HG02798 (cell line): ENCODE results near the gene ABCC8.

ENCODE experiments used
- ATAC-seq: cut with Tn5 transposase; IDR thresholded peaks from one replicate; pipeline ENCODE4 v1.9.1; 2021; ENCODE audit warnings: mild to moderate bottlenecking; ENCODE audit not compliant: unreplicated experiment, poor library complexity

ABCC8 gene

DNA sequence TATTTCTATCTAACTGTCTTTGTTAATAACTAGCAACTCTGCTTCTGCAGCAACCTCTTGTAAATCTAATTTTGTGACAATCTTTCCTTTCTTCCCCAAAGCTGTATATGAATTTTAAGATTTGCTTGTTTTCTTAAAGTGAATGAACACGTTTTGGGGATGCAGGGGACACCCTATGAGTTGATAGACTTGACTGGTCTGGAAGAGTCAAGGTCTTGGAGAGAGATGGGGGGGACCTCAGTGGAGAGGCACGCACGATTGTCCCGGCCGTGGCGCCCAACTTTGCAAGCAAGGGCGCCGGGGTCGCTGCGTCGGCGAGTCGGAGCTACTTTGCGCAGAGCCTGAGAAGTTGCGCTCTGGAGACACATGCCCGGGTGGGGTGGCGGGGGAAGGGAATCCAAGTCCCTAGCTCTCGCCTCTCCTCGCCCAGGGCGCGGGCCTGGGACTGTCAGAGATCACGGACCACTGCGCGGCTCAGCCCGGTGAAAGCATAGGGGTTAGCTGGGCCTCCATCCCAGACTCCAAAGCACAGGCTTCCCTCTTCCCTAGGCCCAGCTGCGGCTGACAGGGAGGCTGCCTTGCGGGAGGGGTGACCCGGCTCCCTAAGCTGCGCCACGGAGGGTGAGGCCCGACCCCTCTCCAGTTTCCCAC is 854 bp downstream of the ABCC8 start:
- ATAC-seq = no peak

DNA sequence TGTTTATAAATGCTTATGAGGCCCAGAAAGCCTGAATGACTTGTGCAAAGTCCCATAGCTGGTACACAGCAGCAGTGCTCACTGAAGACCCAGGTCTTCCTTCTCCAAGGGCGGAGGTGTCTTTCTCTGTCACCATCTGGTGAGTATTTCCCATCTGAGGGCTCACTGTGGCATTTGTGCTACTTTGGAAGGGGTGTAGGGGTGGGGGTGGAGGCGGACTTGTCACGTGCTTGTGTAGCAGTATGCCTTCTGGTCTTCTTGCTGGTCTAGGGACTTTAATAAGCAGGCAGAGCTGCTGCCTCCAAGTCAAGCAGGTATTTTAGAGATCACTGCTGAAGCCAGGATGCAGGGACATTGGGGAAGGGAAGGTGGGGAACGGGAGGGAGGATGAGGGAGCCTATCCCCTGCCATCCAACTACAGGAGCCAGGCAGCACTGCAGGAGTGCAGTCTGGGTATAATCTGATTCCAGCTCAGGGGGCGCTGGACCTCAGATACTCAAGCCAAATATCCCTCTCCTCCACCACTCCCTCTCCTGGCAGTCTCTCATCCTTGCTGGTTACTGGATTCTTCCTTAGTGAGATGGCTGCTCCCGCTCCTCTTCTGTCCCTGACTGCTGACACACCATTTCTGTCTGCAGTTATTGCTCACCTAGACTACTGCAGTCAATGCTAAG is 3.4 kb downstream of the ABCC8 start:
- ATAC-seq = no peak

DNA sequence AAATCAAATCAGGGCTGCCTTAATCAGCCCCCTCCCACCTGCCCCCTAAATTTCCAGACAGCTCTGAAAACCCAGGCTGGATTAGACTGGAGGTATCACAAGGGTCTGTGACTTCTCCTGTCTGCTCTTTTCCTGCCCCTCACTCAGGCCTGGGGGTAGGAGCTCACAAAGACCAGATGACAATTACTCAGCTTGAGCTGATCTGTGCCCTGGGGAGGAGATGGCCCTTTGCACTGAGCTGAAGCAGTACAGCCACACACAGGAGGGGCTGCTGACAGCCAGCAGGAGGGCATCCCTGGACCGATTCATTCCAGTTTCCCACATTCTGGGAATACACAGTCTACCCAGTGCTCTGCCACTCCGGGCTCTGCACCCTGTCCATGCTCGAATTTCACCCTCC is 4.2 kb downstream of the ABCC8 start:
- ATAC-seq = no peak

DNA sequence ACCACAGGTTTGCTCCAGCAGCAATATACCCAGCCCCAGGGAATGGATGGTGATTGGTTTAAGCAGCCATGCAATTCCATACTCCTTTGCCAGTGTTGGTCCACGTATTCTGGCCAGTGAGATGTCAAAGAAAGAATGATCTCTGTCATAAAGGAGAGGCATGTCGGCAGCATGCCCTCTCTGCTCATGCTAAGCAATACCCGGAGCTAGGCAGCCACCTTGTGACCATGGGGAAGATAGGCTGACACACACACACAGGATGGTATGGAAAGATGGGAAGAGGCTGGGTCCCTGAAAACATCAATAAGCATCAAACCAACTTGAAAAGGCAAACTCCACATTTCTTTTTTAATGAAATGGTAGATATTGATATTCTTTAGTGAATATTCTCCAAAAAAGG is 5.1 kb downstream of the ABCC8 start:
- ATAC-seq = no peak

DNA sequence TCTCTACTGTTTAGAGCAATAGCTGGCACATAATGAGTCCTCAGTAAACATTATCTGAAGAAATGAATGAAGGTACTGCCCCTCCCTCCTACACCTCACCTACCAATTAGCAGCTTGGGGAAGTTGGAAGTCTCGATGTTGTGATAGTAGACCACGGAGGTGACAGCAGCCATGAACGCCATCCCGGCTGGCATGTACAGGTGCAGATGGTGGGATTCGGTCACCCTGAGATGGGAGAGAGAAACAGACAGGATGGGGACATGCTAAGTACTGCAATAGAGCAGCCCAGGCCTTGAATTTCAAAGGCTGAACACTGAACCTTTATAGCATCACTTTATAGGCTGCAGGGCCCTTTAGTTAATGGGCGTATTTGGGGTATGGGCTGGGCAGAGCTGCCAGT is 6.6 kb downstream of the ABCC8 start:
- no peak for ATAC-seq

DNA sequence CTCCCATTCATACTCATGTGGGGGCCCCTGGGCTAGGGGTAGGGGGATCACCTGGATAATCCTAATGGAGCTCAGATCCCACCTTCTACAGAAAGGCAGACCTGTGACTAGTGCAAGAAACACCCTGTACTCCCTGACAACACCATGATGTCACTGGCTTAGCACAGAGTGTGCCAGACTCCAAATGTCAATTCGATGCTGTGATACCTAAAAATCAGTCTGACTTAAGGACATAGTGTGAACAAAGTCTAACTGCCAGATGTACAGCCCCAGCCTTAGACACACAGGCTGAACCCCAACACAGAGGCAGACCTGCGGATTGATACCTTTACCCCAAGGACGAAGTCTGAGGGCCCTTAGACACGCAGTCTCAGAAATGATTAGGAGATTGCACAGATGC is 8.5 kb downstream of the ABCC8 start:
- ATAC-seq = no peak

DNA sequence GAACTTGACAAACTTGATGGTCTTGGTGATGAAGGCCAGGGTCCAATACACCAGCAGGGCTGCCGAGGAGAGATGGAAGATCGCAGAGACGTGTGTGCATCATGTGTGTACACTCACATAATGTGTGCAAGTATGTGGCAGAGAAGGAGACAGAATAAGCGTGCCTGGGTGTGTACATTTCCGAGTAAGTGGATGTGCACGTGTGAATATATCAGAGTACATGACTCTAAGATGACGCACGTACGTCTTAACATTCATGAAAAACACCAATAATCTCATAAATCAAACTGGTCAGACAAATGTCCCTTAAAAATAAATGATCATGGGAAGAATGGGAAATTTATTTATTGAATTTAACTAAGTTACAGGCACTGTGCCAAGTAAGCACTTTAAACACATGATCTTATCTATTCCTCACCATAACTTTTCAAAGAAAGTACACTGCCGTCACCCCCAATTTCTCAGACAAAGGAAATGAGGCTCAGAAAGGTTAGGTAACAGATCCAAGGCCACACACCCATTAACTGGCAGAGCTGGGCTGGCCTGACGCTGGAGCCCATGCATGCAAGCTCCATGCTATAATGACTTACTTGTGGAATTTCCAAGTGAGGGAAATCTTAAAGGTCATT is 13.0 kb downstream of the ABCC8 start:
- ATAC-seq = no peak

DNA sequence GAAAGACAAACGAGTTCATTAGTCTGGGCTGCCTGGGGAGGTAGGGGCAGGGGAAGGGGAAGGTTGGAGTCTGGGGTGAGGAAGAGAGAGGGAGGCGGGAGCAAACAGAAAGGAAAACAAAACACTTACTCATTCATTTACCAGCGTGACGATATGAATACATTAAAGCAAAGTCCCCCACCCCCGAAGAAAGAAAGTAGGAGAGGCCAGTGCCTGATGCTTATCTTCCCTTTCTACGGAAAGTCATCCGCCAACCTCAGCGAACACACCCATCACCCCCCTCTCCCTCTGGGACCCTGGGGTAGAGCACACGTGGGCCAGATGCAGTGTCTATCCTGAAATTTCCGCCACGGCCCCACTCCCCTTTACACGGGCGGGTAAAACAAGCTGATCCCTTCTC is 13.7 kb downstream of the ABCC8 start:
- ATAC-seq = no peak

DNA sequence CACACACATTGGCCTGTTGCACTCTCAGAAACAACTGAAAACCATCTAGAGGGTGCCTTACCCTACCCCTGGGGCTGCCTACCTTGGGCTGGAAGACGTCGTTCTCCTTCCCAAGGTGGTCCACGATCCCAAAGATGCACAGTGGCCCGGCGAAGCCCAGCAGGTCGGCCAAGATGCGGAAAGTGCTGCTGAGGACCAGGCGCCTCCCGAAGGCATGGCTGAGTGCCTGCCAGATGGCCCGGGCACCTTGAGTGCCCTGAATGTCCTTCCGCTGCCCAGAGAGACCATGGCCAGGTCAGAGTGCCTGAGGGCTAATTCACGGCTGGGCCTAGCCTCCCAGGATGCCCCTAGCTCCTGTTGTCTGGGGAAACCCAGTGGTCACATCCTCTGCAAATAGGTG is 16.2 kb downstream of the ABCC8 start:
- no peak for ATAC-seq

DNA sequence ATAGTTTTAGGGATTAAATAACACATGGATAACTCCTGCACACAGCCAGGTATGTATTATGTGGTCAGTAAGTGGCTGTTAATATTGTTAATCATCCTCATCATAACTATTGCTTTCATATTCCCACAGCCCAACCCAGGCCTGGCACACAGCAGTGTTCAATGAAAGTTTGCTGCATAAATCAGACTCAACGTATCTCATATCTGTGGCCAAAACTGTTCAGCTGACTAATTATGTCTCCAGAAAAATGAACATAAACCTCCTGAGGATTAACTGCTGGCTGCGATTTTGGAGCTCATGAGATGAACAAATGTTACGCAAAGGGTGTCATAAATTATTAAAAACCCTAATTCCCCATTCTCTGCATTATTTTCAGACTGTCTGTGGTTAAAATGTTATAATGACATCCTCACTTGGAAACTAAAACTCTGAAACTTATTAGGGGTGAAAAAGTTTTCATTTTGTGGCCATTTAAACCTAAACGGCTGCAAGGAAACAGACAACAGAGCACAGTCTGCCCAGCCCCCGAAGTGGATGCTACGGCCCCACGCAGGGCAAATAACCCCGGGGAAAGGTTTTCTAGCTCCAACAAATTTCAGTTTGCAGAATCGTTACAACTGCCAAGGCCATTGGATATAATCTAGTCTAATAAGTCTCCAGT is 17.3 kb downstream of the ABCC8 start:
- no peak for ATAC-seq

DNA sequence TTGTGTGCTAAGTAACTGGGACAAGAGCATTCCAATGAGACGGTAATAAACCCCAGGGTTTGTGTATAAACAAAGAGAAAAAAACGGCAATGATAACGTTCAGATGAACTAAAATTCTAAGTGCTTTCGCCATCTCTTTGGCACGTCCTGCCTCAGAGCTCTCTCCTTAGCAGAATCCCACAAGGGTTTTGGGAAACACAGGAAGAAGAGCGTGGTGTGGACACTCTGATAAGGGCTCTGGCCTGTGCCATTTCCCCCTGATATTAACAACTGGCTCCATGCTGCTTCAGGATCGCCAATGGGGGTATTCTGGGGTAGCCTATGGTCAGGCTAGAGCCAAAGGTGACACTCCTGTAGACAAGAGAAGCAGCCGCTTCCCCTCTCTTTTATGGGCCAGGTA is 18.4 kb downstream of the ABCC8 start:
- no peak for ATAC-seq

DNA sequence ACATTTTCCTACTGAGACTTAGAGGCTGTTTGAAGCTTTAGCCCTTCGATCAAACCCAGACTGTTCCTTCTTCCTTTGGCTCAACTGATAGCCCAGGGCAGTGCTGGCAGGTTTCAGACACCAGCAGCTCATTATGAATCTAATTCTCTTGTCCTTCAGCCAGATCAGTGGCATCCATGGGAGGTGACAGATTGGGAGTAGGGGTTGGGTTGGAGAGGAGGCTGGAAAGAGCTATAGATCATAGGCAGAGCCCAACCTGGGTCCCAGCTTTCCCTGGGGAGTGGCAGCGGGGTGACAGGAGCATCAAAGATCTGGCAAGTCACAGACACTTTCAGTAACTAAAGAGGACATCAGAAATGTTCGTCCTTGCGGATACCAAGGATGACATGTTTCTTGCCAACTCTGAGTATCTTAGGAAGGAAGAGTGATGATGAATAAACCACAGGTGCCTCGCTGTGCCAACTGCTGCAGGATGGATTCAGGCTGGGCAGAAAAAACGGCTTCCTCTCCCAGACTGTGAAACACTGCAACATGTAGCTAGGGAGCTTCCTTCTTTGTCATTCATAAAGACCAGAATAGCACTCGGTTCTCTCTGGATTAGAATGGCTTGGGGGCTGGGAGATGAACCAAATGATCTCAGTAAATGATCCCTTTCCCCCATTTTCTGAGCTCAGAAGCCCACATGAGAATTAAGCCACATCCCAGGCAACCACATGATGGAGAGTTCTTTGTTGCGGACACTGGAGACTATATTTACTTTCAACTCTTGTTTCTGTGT is 19.1 kb downstream of the ABCC8 start:
- no peak for ATAC-seq

DNA sequence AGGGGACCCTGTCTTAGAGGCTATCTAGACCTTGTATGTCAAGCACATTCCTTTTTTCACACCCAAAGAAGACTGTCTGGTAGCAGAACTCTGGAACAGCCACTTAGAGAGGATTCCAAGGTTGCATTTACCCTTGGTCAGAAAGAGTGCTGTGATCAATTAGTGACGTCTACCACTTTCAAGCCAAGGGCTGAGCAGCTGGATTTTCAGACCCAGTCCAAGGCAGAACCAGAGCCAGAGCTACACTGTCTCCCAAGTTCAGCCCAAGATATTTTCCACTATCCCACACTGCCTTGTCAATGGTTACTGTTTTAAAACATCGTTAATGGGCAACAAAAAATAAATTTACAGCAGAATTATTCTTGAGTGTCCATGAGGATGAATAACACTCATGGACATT is 24.0 kb downstream of the ABCC8 start:
- ATAC-seq = no peak

DNA sequence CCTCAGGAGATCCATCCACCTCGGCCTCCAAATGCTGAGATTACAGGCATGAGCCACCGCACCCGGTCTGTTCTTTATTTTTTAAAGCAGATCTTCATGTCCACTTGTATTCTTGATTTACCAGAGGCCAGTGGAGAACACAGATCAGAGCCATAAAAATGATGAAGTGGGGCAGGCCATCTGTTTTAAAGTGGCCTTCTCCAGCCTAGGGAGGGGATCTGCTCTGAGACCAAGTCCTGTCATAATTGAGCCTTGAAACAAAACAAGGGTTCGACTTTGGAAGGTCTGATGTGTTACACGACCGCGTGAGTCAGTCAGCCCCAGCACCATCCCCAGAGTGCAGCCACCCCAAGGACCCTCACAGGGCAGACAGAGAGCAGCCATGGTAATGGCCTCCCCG is 27.5 kb downstream of the ABCC8 start:
- no peak for ATAC-seq

DNA sequence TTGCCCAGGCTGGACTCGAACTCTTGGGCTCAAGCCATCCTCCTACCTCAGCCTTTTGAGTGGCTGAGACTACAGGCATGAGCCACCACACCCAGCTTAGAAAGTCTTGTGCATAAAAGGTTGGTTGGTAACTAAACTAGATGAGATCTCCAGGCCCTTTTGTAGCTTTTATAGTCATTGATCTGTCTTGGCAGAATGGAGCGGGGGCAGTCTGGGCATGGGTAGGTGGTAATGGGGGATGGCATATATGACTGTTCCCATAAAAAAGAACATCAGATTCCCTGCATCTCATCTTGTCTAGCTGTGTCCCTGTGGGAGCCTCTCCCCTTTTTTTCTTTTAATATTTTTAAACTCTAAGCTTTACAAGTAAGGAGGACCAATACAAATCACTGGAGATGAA is 30.2 kb downstream of the ABCC8 start:
- ATAC-seq = no peak

DNA sequence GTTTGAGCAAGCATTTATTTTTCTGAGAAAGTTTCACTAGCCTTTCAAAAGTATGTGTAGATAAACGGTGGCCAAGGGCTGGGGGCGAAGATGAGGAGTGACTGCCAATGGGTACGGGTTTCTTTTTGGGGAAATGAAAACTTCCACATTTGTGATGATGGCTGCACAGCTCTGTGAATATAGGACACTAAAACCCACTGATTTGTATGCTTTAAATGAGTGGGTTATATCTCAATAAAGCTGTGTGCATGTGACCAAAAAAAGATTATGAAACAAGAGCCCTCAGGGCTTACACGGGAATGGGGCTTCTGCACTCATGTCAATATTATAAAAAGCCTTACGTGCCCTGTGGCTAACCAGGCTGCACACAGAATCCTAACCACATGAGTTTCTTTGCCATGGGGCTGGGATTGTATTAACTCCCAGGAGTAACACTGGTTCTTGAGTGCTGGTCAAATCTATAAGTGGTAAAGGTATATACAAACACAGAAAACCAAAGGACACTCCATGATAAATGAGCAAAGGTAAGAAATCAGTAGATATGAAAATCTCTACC is 31.3 kb downstream of the ABCC8 start:
- ATAC-seq = no peak

DNA sequence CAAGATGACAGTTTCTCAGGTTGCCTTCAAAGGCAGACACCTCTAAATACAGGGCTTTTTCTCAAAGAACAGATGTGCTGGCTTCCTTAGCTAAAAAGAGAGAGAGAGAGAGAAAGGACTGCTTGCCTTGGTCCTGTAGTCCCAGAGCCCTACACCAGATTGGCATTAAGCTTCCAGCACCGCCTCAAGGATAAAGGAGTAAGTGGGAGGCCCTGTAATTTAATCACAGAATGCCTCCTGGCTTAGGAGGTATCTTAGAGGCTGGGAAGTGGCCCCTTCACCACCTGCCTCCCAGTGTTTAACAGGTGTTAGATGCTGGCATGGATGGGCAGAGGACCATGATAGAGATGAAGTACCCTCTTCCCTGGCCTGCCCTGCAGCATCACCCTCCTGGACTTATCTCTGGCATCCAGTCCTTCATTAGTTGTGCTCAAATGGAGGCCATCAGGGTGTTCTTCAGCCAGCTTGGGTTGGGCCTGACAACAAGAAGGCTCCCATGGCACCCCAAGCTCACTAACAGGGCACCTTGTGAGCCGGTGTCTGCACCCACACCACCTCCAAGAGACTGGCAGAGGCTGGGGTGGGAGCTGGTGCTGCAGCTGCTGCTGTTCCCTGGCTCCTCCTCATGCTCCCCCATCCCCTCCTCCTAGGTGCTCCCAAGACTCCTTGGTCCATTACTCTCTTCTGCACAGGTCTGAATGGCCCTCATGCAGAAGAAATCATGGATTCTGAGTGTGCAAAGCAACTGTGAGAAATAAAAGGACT is 32.5 kb downstream of the ABCC8 start:
- ATAC-seq = no peak

DNA sequence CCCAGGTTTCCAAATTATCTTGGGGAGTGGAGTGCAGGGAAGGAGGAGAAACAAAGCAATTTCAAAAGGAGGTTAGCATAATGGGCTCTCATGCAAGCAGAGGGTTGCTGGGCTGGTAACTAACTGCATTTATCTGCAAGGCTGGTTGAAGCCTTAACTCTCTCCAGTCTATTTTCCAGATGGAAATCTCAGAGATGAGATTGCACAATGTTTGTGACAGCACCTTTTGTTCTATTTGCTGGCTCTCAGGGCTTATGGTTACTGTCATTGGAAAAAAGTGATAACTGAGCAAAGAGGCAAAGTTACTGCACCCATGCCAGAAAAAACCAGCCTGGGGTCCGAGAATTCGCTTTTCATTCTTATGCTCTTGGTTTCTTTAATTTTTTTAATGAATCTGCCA is 33.2 kb downstream of the ABCC8 start:
- ATAC-seq = no peak

DNA sequence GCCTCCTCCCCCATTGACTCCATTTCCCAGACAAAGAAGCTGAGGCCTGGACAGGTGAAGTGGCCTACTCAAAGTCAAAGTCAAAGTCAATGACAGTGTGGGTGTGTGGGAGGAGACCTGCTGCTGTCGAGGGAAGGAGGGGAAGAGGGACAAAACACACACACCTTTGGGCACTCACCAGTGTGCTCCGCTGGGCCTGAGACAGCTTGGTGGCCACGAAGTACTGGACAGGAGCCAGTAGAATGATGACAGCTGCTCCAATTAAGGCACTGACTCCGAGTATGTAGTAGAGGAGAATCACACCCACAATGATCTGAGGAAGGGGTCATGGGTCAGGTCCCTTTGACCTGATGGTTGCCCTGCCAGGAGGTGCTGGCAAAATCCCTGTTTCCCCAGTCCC is 33.6 kb downstream of the ABCC8 start:
- ATAC-seq = no peak

DNA sequence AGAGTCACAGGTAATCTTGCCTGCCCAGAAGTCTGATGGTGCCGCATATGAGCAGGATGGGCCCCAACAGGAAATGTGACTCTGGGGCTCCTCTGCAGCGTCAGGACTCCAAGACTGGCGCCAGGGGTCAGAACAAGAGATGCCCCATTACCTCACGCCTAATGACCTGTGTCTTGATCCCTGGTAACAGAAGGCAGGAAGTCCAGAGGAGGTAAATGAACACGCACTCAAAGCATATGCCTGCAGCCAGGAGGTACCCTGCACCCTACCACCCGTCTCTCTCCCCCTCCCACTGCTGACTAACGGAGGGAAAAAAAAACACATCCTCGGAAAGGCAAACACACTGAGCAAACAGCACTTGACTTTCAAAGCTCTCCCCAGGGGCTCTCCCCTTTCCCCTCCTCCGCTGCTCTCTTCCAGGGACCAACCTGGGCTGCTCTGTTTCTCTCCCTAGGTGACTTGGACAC is 37.3 kb downstream of the ABCC8 start:
- ATAC-seq = no peak
